ENCODE measurements around the gene DLL3. TPM values are rescaled to one million over a fixed set of nuclear protein-coding genes. Genes with fewer than 3 reads are reported as not detected.

Gene DLL3
- total RNA-seq, 2 experiments from 2014 or later: 1.1 to 1.4 TPM

DNA sequence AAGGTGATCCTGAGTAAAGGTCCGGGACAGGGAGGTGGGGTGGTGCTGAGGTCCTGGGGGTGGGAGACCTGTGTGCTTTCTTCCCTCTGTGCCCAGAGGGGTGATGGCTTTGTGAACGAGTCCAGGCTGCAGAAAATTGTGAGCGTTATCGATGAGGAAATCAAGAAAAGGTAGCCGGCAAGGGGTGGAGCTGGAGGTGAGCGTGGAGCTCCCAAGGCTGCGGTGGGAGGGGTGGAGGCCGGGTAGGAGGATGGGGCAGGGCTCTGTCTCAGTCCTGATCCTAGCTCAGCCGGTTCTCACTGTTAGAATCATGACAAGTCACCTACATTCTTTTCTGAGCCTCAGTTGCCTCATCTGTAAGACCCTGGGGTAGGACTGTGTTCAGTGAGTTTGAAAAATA lies 20.2 kb downstream of the DLL3 start:
- no peak for DNase-seq
- peaks cover 35% of the 10 kb centered on the region for H3K27me3 Mint-ChIP-seq
- no peak overlapping the region for H3K27ac Mint-ChIP-seq
- no peak overlapping the region for H3K4me3 Mint-ChIP-seq
- H3K4me1 Mint-ChIP-seq: peaks cover 14% of the 10 kb centered on the region
- no peaks in the 10 kb centered on the region for H3K36me3 Mint-ChIP-seq
- H3K9me3 Mint-ChIP-seq: no peaks in the 10 kb centered on the region

DNA sequence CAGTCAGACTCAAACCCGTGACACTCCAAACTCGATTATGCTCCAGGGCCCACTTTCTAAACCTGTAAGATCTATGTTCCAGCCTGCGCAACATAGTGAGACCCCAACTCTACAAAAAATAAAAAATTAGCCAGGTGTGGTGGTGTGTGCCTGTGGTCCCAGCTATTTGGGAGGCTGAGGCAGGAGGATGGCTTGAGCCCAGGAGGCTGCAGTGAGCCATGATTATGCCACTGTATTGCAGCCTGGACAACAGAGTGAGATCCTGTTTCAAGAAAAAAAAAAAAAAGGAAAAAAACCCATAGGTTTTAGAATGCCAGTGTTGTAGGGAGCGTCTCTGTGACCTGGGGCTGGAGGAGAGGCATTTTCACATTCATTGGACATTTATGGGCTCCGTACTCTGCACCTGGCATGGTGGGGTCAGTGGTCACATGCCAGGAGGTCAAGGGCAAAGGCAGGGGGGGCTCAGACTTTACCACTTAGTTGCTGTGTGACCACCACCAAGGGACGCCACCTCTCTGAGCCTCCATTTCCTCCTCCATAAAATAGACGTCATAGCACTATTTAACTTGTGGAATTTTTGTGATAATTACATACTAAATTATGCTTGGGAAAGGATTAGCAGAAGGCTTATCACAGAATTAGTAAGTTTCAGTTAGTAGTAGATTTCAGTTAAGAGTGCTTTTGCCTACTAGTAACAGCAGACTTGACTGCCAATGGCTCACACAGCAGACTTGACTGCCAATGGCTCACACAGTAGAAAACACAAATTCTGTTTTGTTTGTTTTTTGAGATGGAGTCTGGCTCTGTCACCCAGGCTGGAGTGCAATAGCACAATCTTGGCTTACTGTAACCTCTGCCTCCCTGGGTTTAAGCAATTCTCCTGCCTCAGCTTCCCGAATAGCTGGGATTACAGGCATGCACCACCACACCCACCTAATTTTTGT lies 22.1 kb downstream of the DLL3 start:
- Mint-ChIP-seq H3K27ac (no peak overlapping the region), H3K36me3 (no peaks in the 10 kb centered on the region), H3K27me3 (peaks cover 16% of the 10 kb centered on the region), H3K9me3 (no peaks in the 10 kb centered on the region), H3K4me3 (no peak overlapping the region), H3K4me1 (peaks cover 7% of the 10 kb centered on the region)
- DNase-seq: no peak

DNA sequence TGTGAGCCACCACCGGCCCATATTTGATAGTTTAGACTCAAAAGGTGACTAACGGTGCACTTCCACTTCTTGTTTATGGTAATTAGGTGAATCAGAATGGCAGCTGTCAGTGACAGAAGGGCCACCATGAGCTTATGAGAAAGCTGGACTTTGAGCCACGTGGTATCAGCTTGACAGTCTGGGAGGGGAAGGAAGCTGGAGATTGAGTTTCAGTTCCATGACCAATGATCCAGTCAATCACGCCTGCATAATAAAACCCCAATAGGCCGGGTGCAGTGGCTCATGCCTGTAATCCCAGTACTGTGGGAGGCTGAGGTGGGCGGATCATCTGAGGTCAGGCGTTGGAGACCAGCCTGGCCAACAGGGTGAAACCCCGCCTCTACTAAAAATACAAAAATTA lies 25.7 kb downstream of the DLL3 start:
- Mint-ChIP-seq H3K4me1 (peaks cover 9% of the 10 kb centered on the region), H3K27ac (peak overlapping the region; percentile 8), H3K4me3 (no peak overlapping the region), H3K27me3 (no peaks in the 10 kb centered on the region), H3K36me3 (no peaks in the 10 kb centered on the region), H3K9me3 (no peaks in the 10 kb centered on the region)
- no peak for DNase-seq

DNA sequence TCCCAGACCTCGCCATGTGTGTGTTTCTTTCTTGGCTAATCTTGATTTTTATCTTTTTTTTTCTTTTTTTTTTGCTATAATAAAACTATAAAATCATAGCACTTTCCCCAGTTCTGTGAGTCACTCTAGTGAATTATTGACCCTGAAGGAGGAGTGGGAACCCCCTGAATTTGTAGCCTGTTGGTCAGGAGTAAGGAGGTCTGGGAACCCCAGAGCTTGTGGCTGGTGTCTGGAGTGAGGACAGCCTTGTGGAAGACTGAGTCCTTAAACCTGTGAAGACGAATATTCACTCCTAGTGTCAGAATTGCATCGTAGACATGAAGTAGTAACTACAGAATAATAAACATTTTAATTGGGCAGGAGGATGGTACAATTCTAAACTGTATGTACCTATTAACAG lies 26.5 kb downstream of the DLL3 start:
- H3K9me3 Mint-ChIP-seq: no peaks in the 10 kb centered on the region
- no peak overlapping the region for H3K4me3 Mint-ChIP-seq
- H3K36me3 Mint-ChIP-seq: no peaks in the 10 kb centered on the region
- no peaks in the 10 kb centered on the region for H3K27me3 Mint-ChIP-seq
- DNase-seq: no peak
- peaks cover 10% of the 10 kb centered on the region for H3K4me1 Mint-ChIP-seq
- no peak overlapping the region for H3K27ac Mint-ChIP-seq

DNA sequence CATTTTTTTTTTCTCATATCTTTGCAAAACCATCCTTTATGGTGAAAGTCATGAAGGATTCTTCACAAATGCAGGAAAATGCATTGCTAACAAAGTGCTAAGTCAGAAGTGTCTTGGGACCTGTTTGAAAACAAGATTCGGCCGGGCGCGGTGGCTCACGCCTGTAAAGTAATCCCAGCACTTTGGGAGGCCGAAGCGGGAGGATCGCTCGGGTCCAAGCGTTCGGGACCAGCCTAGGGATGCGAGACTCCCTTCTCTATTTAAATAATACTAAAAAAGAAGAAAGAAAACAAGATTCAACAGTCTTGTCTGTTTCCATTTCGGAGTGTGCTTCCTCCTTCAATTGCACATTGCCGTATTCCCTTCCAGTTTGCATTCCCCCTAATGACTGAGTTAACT lies 33.1 kb downstream of the DLL3 start:
- H3K4me1 Mint-ChIP-seq: peaks cover 27% of the 10 kb centered on the region
- no peaks in the 10 kb centered on the region for H3K9me3 Mint-ChIP-seq
- peak overlapping the region; percentile 72 for H3K27ac Mint-ChIP-seq
- H3K4me3 Mint-ChIP-seq: peak overlapping the region; percentile 93
- peaks cover 2% of the 10 kb centered on the region for H3K36me3 Mint-ChIP-seq
- H3K27me3 Mint-ChIP-seq: no peaks in the 10 kb centered on the region
- no peak for DNase-seq

GRCh38 chr19:39532233-39533002 lies 33.7 kb downstream of the DLL3 start, which contains the start of gene EID2B:
Gene EID2B (minus strand): TSS chr19:39532852. CDS start chr19:39532802, 50 bp downstream.
- Mint-ChIP-seq H3K36me3 (peaks cover 4% of the 10 kb centered on the region), H3K27ac (peak within 1 kb of the TSS; percentile 82), H3K9me3 (no peaks in the 10 kb centered on the region), H3K4me1 (peaks cover 29% of the 10 kb centered on the region), H3K4me3 (peak within 1 kb of the TSS; percentile 93), H3K27me3 (no peaks in the 10 kb centered on the region)
- peak; percentile 94 for DNase-seq

GRCh38 chr19:39533003-39533512 lies 34.3 kb downstream of the DLL3 start:
- peak overlapping the region; percentile 93 for H3K4me3 Mint-ChIP-seq
- peaks cover 35% of the 10 kb centered on the region for H3K4me1 Mint-ChIP-seq
- peaks cover 4% of the 10 kb centered on the region for H3K36me3 Mint-ChIP-seq
- no peaks in the 10 kb centered on the region for H3K9me3 Mint-ChIP-seq
- no peak for DNase-seq
- H3K27me3 Mint-ChIP-seq: no peaks in the 10 kb centered on the region
- no peak overlapping the region for H3K27ac Mint-ChIP-seq

- Mint-ChIP-seq H3K27ac (no peak overlapping the region), H3K9me3 (no peaks in the 10 kb centered on the region), H3K4me3 (no peak overlapping the region), H3K4me1 (peaks cover 37% of the 10 kb centered on the region), H3K27me3 (no peaks in the 10 kb centered on the region), H3K36me3 (peaks cover 4% of the 10 kb centered on the region)
- no peak for DNase-seq
Measured at GRCh38 chr19:39533791-39534190, 35.0 kb downstream of the DLL3 start.

DNA sequence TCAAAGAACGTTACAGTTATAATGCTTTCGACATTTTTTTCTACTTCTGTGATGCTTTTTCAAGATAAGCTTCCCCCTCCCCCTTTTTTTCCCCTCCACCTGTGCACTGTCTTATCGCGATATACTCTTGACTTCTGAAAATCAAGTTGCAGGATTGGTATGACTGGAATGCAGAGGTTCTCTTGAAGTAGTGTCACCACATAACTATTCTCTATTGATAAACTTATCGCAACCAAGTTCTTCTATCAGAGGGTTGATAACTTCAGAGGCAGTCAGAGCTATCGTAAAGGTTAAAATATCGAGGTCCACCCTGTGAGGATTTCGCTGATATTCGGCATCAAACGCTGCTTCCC lies 40.4 kb downstream of the DLL3 start:
- no peak for DNase-seq
- Mint-ChIP-seq H3K4me1 (peaks cover 48% of the 10 kb centered on the region), H3K36me3 (peaks cover 4% of the 10 kb centered on the region), H3K4me3 (peak overlapping the region; percentile 95), H3K27me3 (peaks cover 4% of the 10 kb centered on the region), H3K27ac (peak overlapping the region; percentile 86), H3K9me3 (no peaks in the 10 kb centered on the region)

- H3K4me3 Mint-ChIP-seq: peak within 1 kb of the TSS; percentile 95
- H3K9me3 Mint-ChIP-seq: no peaks in the 10 kb centered on the region
- peaks cover 4% of the 10 kb centered on the region for H3K27me3 Mint-ChIP-seq
Measured at GRCh38 chr19:39539518-39540332, 41.0 kb downstream of the DLL3 start, which contains the start of gene EID2. Gene EID2 (minus strand): TSS chr19:39540161. CDS start chr19:39540079, 82 bp downstream.

DNA sequence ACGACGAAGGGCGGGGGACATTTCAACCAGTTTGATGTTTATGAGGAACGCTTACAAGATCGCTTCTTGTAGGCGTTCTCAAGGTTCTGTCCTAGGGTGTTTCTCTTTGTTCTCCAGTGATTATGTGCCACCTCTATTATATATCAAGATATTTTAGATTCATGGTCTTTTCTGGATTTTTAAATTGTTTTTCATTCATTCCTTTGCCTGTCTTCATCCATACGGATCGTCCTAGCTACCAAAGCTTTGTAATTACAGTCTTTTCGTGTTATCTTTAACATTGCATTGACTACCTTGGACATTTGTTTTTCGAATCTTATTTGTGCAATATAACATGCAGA lies 41.6 kb downstream of the DLL3 start:
- Mint-ChIP-seq H3K27me3 (peaks cover 4% of the 10 kb centered on the region), H3K27ac (peak overlapping the region; percentile 92), H3K9me3 (no peaks in the 10 kb centered on the region), H3K36me3 (peaks cover 4% of the 10 kb centered on the region), H3K4me1 (peaks cover 57% of the 10 kb centered on the region), H3K4me3 (peak overlapping the region; percentile 95)
- DNase-seq: no peak

More at GRCh38 chr19:39539518-39540332, 41.0 kb downstream of the DLL3 start, which contains the start of gene EID2:
- Mint-ChIP-seq H3K4me1 (peaks cover 54% of the 10 kb centered on the region), H3K27ac (peak within 1 kb of the TSS; percentile 92), H3K36me3 (peaks cover 4% of the 10 kb centered on the region)
- peak; percentile 93 for DNase-seq

DNA sequence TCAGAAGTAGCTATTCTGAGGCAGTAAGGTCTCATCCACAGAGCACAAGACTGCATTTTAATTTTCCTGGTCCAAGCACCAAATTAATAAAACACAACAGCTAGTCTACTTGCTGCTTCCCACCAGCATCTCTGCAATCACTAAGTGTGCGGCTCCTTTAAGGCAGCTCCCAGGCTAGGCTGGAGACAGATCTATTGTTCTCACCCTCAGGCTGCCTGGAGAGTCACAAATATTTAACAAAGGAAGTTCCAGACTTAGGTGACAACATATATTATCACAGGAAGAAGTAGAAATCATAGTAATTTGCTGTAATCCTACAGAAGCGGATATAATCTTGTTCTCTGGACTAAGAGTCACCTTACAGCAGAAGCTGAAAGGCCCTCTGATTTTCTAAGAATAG lies 43.5 kb downstream of the DLL3 start:
- Mint-ChIP-seq H3K9me3 (no peaks in the 10 kb centered on the region), H3K27me3 (peaks cover 4% of the 10 kb centered on the region), H3K4me3 (no peak overlapping the region), H3K36me3 (no peaks in the 10 kb centered on the region), H3K4me1 (peaks cover 58% of the 10 kb centered on the region), H3K27ac (no peak overlapping the region)
- no peak for DNase-seq

GRCh38 chr19:39543477-39543857 lies 44.7 kb downstream of the DLL3 start:
- no peak overlapping the region for H3K4me3 Mint-ChIP-seq
- H3K27me3 Mint-ChIP-seq: peaks cover 4% of the 10 kb centered on the region
- H3K27ac Mint-ChIP-seq: no peak overlapping the region
- no peak for DNase-seq
- no peaks in the 10 kb centered on the region for H3K9me3 Mint-ChIP-seq
- H3K36me3 Mint-ChIP-seq: no peaks in the 10 kb centered on the region
- peaks cover 47% of the 10 kb centered on the region for H3K4me1 Mint-ChIP-seq

DNA sequence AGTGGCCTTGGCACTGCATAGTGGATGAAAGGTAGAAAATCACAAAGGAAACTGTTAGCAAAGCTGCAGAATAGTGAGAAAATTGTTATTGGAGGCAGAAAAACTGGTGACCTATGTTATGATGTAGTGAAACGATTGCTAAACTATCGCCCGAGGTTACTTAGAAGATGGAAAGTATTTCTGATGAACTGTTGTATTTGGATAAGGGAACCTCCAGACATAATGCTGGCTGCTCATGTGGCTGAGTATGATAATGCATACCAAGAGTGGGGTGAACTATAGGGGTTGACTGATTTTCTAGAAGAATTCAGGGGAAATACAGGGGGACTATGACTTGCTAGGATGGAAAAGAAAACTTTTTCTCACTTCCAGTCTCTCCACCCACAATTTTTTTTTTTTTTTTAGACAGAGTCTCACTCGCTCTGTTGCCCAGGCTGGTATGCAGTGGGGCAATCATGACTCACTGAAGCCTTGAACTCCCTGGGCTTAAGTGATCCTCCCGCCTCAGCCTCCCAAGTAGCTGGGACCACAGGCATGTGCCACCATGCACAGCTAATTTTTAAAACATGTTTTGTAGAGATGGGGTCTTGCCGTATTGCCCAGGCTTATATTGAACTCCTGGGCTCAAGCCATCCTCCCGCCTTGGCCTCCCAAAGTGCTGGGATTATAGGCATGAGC lies 45.6 kb downstream of the DLL3 start:
- Mint-ChIP-seq H3K27ac (peak overlapping the region; percentile 18), H3K9me3 (no peaks in the 10 kb centered on the region), H3K4me1 (peaks cover 41% of the 10 kb centered on the region), H3K4me3 (no peak overlapping the region), H3K27me3 (peaks cover 4% of the 10 kb centered on the region), H3K36me3 (no peaks in the 10 kb centered on the region)
- DNase-seq: no peak
